Mammary epithelial cell (primary cell): ENCODE results near the gene PEX5L.
"Not testable (repeated sequence)": the region's sequence is repeated elsewhere in the genome, so short reads cannot be mapped to it uniquely, and the experiment has no call there.

ENCODE experiments used
- CTCF ChIP-seq, 2 donors: IDR thresholded peaks in 1 of 2; conservative IDR thresholded peaks in 1 of 2; 2 replicates each; pipeline ENCODE4 v1.5.1; 2011 to 2012; ENCODE audit warnings: inconsistent platforms in 2 of 2, low read length in 2 of 2, mild to moderate bottlenecking in 2 of 2, control low read depth in 1 of 2, low read depth in 1 of 2; ENCODE audit not compliant: insufficient read depth in 1 of 2; ENCODE audit errors: extremely low read depth in 1 of 2
- EZH2 ChIP-seq: IDR thresholded peaks from 2 replicates; pipeline ENCODE4 v1.6.1; 2012; ENCODE audit warnings: low read length, inconsistent platforms, borderline replicate concordance

- not testable (repeated sequence) for TF ChIP-seq CTCF (conservative IDR thresholded peaks at IDR 0.05 in 1 of 2, IDR thresholded peaks at IDR 0.05 in 1 of 2; ENCODE audit: extremely low read depth in 1 of 2, insufficient read depth in 1 of 2, low read depth in 1 of 2, low read length in 2 of 2); EZH2
Measured at GRCh38 chr3:180055656-180056055, 18.9 kb upstream of the PEX5L start.
